Stimulated activated effector memory CD8-positive, alpha-beta T cell treated with anti-CD3 and anti-CD28 coated beads, Interleukin-12 subunit alpha, Interleukin-12 subunit beta, amount 100 ng/mL, for 72 hours (primary cell): ENCODE measurements around the gene PPIP5K2.
"Not testable (repeated sequence)": the region's sequence is repeated elsewhere in the genome, so short reads cannot be mapped to it uniquely, and the experiment has no call there.

Experiments
- ATAC-seq: fragments of 150-1000 bp; cut with Tn5 transposase; 2 replicates; pipeline ENCODE4 v1.10.0; 2021
- DNase-seq, 2 donors: peaks; one replicate each; pipeline ENCODE4 v3.0.0; 2021 to 2022; ENCODE audit warnings: low spot score in 2 of 2
- H3K27ac Mint-ChIP-seq: one replicate; pipeline ENCODE4 v1.8.0; 2022; ENCODE audit warnings: mild to moderate bottlenecking, mixed read lengths
- H3K36me3 Mint-ChIP-seq: one replicate; pipeline ENCODE4 v1.8.0; 2022; ENCODE audit warnings: mild to moderate bottlenecking, mixed read lengths
- H3K4me1 Mint-ChIP-seq: one replicate; pipeline ENCODE4 v1.8.0; 2022; ENCODE audit warnings: mixed read lengths
- H3K4me3 Mint-ChIP-seq: one replicate; pipeline ENCODE4 v1.8.0; 2022; ENCODE audit warnings: mild to moderate bottlenecking, mixed read lengths
- H3K9me3 Mint-ChIP-seq: one replicate; pipeline ENCODE4 v1.8.0; 2022; ENCODE audit warnings: mixed read lengths

Gene PPIP5K2

GRCh38 chr5:103142132-103142531 is 22.0 kb downstream of the PPIP5K2 start:
- H3K9me3 Mint-ChIP-seq, H3K4me3 Mint-ChIP-seq, ATAC-seq, DNase-seq, H3K27ac Mint-ChIP-seq, H3K4me1 Mint-ChIP-seq: not testable (repeated sequence)
- H3K36me3 Mint-ChIP-seq: peaks cover 35% of the 10 kb centered on the region

GRCh38 chr5:103145196-103145595 is 25.1 kb downstream of the PPIP5K2 start:
- Mint-ChIP-seq H3K4me3 (no peak overlapping the region), H3K9me3 (no peaks in the 10 kb centered on the region), H3K27ac (no peak overlapping the region), H3K36me3 (peaks cover 14% of the 10 kb centered on the region), H3K4me1 (no peaks in the 10 kb centered on the region)
- ATAC-seq: no peak
- DNase-seq: no peak

GRCh38 chr5:103148213-103148612 is 28.1 kb downstream of the PPIP5K2 start:
- Mint-ChIP-seq H3K4me3 (no peak overlapping the region), H3K27ac (no peak overlapping the region), H3K4me1 (no peaks in the 10 kb centered on the region), H3K9me3 (no peaks in the 10 kb centered on the region), H3K36me3 (peaks cover 27% of the 10 kb centered on the region)
- no peak for ATAC-seq
- no peak for DNase-seq

- Mint-ChIP-seq H3K36me3 (peaks cover 56% of the 10 kb centered on the region), H3K9me3 (no peaks in the 10 kb centered on the region), H3K4me1 (no peaks in the 10 kb centered on the region), H3K27ac (no peak overlapping the region), H3K4me3 (no peak overlapping the region)
- no peak for ATAC-seq
- no peak for DNase-seq
These were observed 31.1 kb downstream of the PPIP5K2 start for GRCh38 chr5:103151156-103151555.

- no peak for ATAC-seq
- H3K36me3 Mint-ChIP-seq: peaks cover 53% of the 10 kb centered on the region
- no peak for DNase-seq
- no peaks in the 10 kb centered on the region for H3K9me3 Mint-ChIP-seq
- H3K4me1 Mint-ChIP-seq: no peaks in the 10 kb centered on the region
- H3K4me3 Mint-ChIP-seq: no peak overlapping the region
- H3K27ac Mint-ChIP-seq: no peak overlapping the region
These were observed 46.6 kb downstream of the PPIP5K2 start for GRCh38 chr5:103166706-103167105.

- H3K36me3 Mint-ChIP-seq: peaks cover 14% of the 10 kb centered on the region
These were observed 54.0 kb downstream of the PPIP5K2 start for GRCh38 chr5:103174147-103174546.

GRCh38 chr5:103177543-103177942 is 57.4 kb downstream of the PPIP5K2 start:
- Mint-ChIP-seq H3K4me3 (no peak overlapping the region), H3K27ac (no peak overlapping the region), H3K36me3 (peaks cover 41% of the 10 kb centered on the region), H3K9me3 (no peaks in the 10 kb centered on the region), H3K4me1 (no peaks in the 10 kb centered on the region)
- ATAC-seq (no peak), DNase-seq (no peak)

More at GRCh38 chr5:103174147-103174546, 54.0 kb downstream of the PPIP5K2 start:
- DNase-seq (no peak), ATAC-seq (no peak)
- Mint-ChIP-seq H3K9me3 (no peaks in the 10 kb centered on the region), H3K4me3 (no peak overlapping the region), H3K4me1 (no peaks in the 10 kb centered on the region), H3K27ac (no peak overlapping the region)

- no peaks in the 10 kb centered on the region for H3K4me1 Mint-ChIP-seq
These were observed 58.1 kb downstream of the PPIP5K2 start for GRCh38 chr5:103178167-103178566.

GRCh38 chr5:103186152-103186551 is 66.1 kb downstream of the PPIP5K2 start:
- peaks cover 78% of the 10 kb centered on the region for H3K36me3 Mint-ChIP-seq

More at GRCh38 chr5:103178167-103178566, 58.1 kb downstream of the PPIP5K2 start:
- H3K9me3 Mint-ChIP-seq: no peaks in the 10 kb centered on the region
- DNase-seq (no peak), ATAC-seq (no peak)
- H3K36me3 Mint-ChIP-seq: peaks cover 47% of the 10 kb centered on the region
- no peak overlapping the region for H3K27ac Mint-ChIP-seq
- no peak overlapping the region for H3K4me3 Mint-ChIP-seq

GRCh38 chr5:103188436-103188835 is 68.3 kb downstream of the PPIP5K2 start:
- no peaks in the 10 kb centered on the region for H3K4me1 Mint-ChIP-seq
- DNase-seq (no peak), ATAC-seq (no peak)
- H3K27ac Mint-ChIP-seq: no peak overlapping the region
- H3K4me3 Mint-ChIP-seq: no peak overlapping the region
- H3K36me3 Mint-ChIP-seq: peaks cover 69% of the 10 kb centered on the region
- H3K9me3 Mint-ChIP-seq: no peaks in the 10 kb centered on the region

More at GRCh38 chr5:103186152-103186551, 66.1 kb downstream of the PPIP5K2 start:
- Mint-ChIP-seq H3K27ac (no peak overlapping the region), H3K4me3 (no peak overlapping the region), H3K4me1 (no peaks in the 10 kb centered on the region), H3K9me3 (no peaks in the 10 kb centered on the region)
- ATAC-seq (no peak), DNase-seq (no peak)

- H3K27ac Mint-ChIP-seq: no peak overlapping the region
- DNase-seq: no peak
- peaks cover 8% of the 10 kb centered on the region for H3K4me1 Mint-ChIP-seq
- H3K36me3 Mint-ChIP-seq: peaks cover 26% of the 10 kb centered on the region
- no peaks in the 10 kb centered on the region for H3K9me3 Mint-ChIP-seq
- no peak for ATAC-seq
- H3K4me3 Mint-ChIP-seq: no peak overlapping the region
These were observed 83.1 kb downstream of the PPIP5K2 start for GRCh38 chr5:103203226-103203625.

GRCh38 chr5:103204990-103205389 is 84.9 kb downstream of the PPIP5K2 start:
- H3K36me3 Mint-ChIP-seq: peaks cover 15% of the 10 kb centered on the region
- not testable (repeated sequence) for ATAC-seq, H3K4me3 Mint-ChIP-seq, H3K9me3 Mint-ChIP-seq, DNase-seq, H3K27ac Mint-ChIP-seq
- peaks cover 13% of the 10 kb centered on the region for H3K4me1 Mint-ChIP-seq

GRCh38 chr5:103205991-103206700 is 86.0 kb downstream of the PPIP5K2 start:
- Mint-ChIP-seq H3K9me3 (no peaks in the 10 kb centered on the region), H3K4me1 (peaks cover 13% of the 10 kb centered on the region), H3K27ac (peak overlapping the region; percentile 44), H3K36me3 (peaks cover 15% of the 10 kb centered on the region), H3K4me3 (no peak overlapping the region)
- DNase-seq (no peak), ATAC-seq (no peak)

GRCh38 chr5:103207011-103207410 is 86.9 kb downstream of the PPIP5K2 start:
- H3K9me3 Mint-ChIP-seq: no peaks in the 10 kb centered on the region
- H3K36me3 Mint-ChIP-seq: peaks cover 15% of the 10 kb centered on the region
- H3K27ac Mint-ChIP-seq: peak overlapping the region; percentile 44
- no peak for DNase-seq
- H3K4me3 Mint-ChIP-seq: no peak overlapping the region
- H3K4me1 Mint-ChIP-seq: peaks cover 19% of the 10 kb centered on the region
- ATAC-seq: no peak

GRCh38 chr5:103207653-103208052 is 87.6 kb downstream of the PPIP5K2 start:
- Mint-ChIP-seq H3K4me1 (peaks cover 24% of the 10 kb centered on the region), H3K27ac (peak overlapping the region; percentile 24), H3K4me3 (no peak overlapping the region), H3K36me3 (peaks cover 15% of the 10 kb centered on the region), H3K9me3 (no peaks in the 10 kb centered on the region)
- ATAC-seq (peak; percentile 64), DNase-seq (no peak)

GRCh38 chr5:103208460-103208859 is 88.4 kb downstream of the PPIP5K2 start:
- Mint-ChIP-seq H3K36me3 (peaks cover 15% of the 10 kb centered on the region), H3K4me3 (no peak overlapping the region), H3K27ac (peak overlapping the region; percentile 24), H3K4me1 (peaks cover 24% of the 10 kb centered on the region), H3K9me3 (no peaks in the 10 kb centered on the region)
- DNase-seq (no peak), ATAC-seq (no peak)
